Kidney capillary endothelial cell (primary cell): ENCODE measurements around the gene SEMA3D.

Source experiments
- DNase-seq: peaks from one replicate; pipeline ENCODE4 v3.0.0-alpha.2; 2018; ENCODE audit warnings: low spot score

The SEMA3D gene

GRCh38 chr7:85078181-85078580, 108.7 kb downstream of the SEMA3D start:
- no peak for DNase-seq

GRCh38 chr7:85075864-85076263, 111.0 kb downstream of the SEMA3D start:
- DNase-seq = no peak

- DNase-seq = no peak
Observed at GRCh38 chr7:85074992-85075391, 111.9 kb downstream of the SEMA3D start.

GRCh38 chr7:85074016-85074415, 112.8 kb downstream of the SEMA3D start:
- no peak for DNase-seq

GRCh38 chr7:85070967-85071628, 115.8 kb downstream of the SEMA3D start:
- DNase-seq = no peak

- DNase-seq = peak; percentile 26
Observed at GRCh38 chr7:85068799-85069198, 118.1 kb downstream of the SEMA3D start.

- DNase-seq = no peak
Observed at GRCh38 chr7:85067371-85067770, 119.5 kb downstream of the SEMA3D start.

GRCh38 chr7:85065888-85066485, 120.9 kb downstream of the SEMA3D start:
- no peak for DNase-seq

GRCh38 chr7:85065306-85065705, 121.5 kb downstream of the SEMA3D start:
- DNase-seq = no peak

GRCh38 chr7:85062651-85063050, 124.2 kb downstream of the SEMA3D start:
- DNase-seq = no peak

GRCh38 chr7:85061456-85061855, 125.4 kb downstream of the SEMA3D start:
- DNase-seq = no peak

- no peak for DNase-seq
Observed at GRCh38 chr7:85060696-85061095, 126.2 kb downstream of the SEMA3D start.

GRCh38 chr7:85055906-85056305, 130.9 kb downstream of the SEMA3D start:
- no peak for DNase-seq

GRCh38 chr7:85055196-85055595, 131.7 kb downstream of the SEMA3D start:
- DNase-seq = no peak

GRCh38 chr7:85054306-85054705, 132.6 kb downstream of the SEMA3D start:
- DNase-seq = no peak

- no peak for DNase-seq
Observed at GRCh38 chr7:85052894-85053293, 134.0 kb downstream of the SEMA3D start.

GRCh38 chr7:85052056-85052737, 134.7 kb downstream of the SEMA3D start:
- no peak for DNase-seq

- DNase-seq = no peak
Observed at GRCh38 chr7:85046534-85046933, 140.3 kb downstream of the SEMA3D start.

GRCh38 chr7:85041605-85042216, 145.1 kb downstream of the SEMA3D start:
- peak; percentile 48 for DNase-seq

- DNase-seq = no peak
Observed at GRCh38 chr7:85039196-85039923, 147.5 kb downstream of the SEMA3D start.

GRCh38 chr7:85038466-85038865, 148.4 kb downstream of the SEMA3D start:
- DNase-seq = no peak

GRCh38 chr7:85033263-85033662, 153.6 kb downstream of the SEMA3D start:
- no peak for DNase-seq
